B cell (primary cell): ENCODE results near the gene HHLA2. TPM values are rescaled to one million over a fixed set of nuclear protein-coding genes. Genes with fewer than 3 reads are reported as not detected.
"Not testable (repeated sequence)": the region's sequence is repeated elsewhere in the genome, so short reads cannot be mapped to it uniquely, and the experiment has no call there.

Experiments used
- ATAC-seq: fragments of 200-7000 bp; cut with Tn5 transposase; one replicate; pipeline ENCODE4 v1.10.0; 2021; ENCODE audit warnings: low read depth, mild to moderate bottlenecking, moderate number of reproducible peaks, moderate library complexity
- CTCF ChIA-PET: fragments of 350-600 bp; sonication (Branson Sonifier 250); formaldehyde crosslinking; loops from one replicate; lab custom pipeline; 2021; ENCODE audit warnings: antibody characterized with exemption, inconsistent platforms; lab: Charles Lee
- POLR2A ChIA-PET: fragments of 350-600 bp; sonication (Branson Sonifier 250); formaldehyde crosslinking; loops from one replicate; lab custom pipeline; 2021; ENCODE audit warnings: antibody characterized with exemption; lab: Charles Lee
- DNase-seq: peaks from one replicate; pipeline ENCODE4 v3.0.0; 2013
- H2AFZ ChIP-seq: 2 replicates; pipeline ENCODE4 v1.6.1; 2012; ENCODE audit warnings: mild to moderate bottlenecking, low read depth, low read length; ENCODE audit not compliant: insufficient read depth, poor library complexity, severe bottlenecking
- H3K27ac ChIP-seq, 2 donors: 1 replicate in 1 of 2; 2 replicates in 1 of 2; pipeline ENCODE4 v1.5.1; 2012 to 2013; ENCODE audit warnings: low read length in 2 of 2, mild to moderate bottlenecking in 2 of 2, moderate library complexity in 1 of 2
- H3K27me3 ChIP-seq, 4 experiments: fragments of 200-600 bp in 1 of 4; sonication (generic) in 1 of 4; replicated peaks in 1 of 4; 1 replicate in 2 of 4; 2 replicates in 2 of 4; pipeline versions ENCODE4 v1.6.1 to v1.7.0; 2013 to 2016; ENCODE audit warnings: low read length in 3 of 4, mild to moderate bottlenecking in 2 of 4, mixed read lengths in 1 of 4, moderate library complexity in 1 of 4; ENCODE audit not compliant: insufficient read depth in 4 of 4, control insufficient read depth in 3 of 4; ENCODE audit errors: control extremely low read depth in 1 of 4
- H3K36me3 ChIP-seq, 2 experiments: replicated peaks in 1 of 2; 1 replicate in 1 of 2; 2 replicates in 1 of 2; pipeline versions ENCODE4 v1.6.1 to v1.7.1; 2013; ENCODE audit warnings: low read length in 1 of 2; ENCODE audit not compliant: insufficient read depth in 2 of 2, control insufficient read depth in 1 of 2; ENCODE audit errors: control extremely low read depth in 1 of 2, extremely low read depth in 1 of 2
- H3K4me1 ChIP-seq, 2 donors: fragments of 200-600 bp in 1 of 2; sonication (generic) in 1 of 2; 1 replicate in 1 of 2; 2 replicates in 1 of 2; pipeline versions ENCODE4 v1.5.1 to v1.6.1; 2013 to 2017; ENCODE audit warnings: low read length in 2 of 2; ENCODE audit not compliant: control insufficient read depth in 2 of 2, insufficient read depth in 2 of 2
- H3K4me2 ChIP-seq: replicated peaks from 2 replicates; pipeline ENCODE3; 2012; ENCODE audit warnings: mild to moderate bottlenecking, low read depth, low read length; ENCODE audit not compliant: poor library complexity, severe bottlenecking
- H3K4me3 ChIP-seq, 5 experiments: fragments of 200-600 bp in 1 of 5; sonication (generic) in 1 of 5; 1 replicate in 3 of 5; 2 replicates in 2 of 5; pipeline versions ENCODE4 v1.5.1 to v1.7.0; 2011 to 2016; ENCODE audit warnings: low read length in 4 of 5, mild to moderate bottlenecking in 4 of 5, low read depth in 2 of 5, control low read depth in 1 of 5, moderate library complexity in 1 of 5; ENCODE audit not compliant: insufficient read depth in 1 of 5; ENCODE audit errors: control extremely low read depth in 1 of 5, extremely low read depth in 1 of 5
- H3K79me2 ChIP-seq: fragments of 200-600 bp; sonication (generic); one replicate; pipeline ENCODE4 v1.6.0; 2016; ENCODE audit warnings: low read length; ENCODE audit not compliant: control insufficient read depth, insufficient read depth
- H3K9ac ChIP-seq: fragments of 200-600 bp; sonication (generic); 2 replicates; pipeline ENCODE4 v1.6.1; 2017; ENCODE audit warnings: mild to moderate bottlenecking, low read length, moderate library complexity
- H3K9me3 ChIP-seq, 3 donors: one replicate each; pipeline versions ENCODE4 v1.6.1 to v1.7.1; 2013; ENCODE audit warnings: low read length in 2 of 3; ENCODE audit not compliant: control insufficient read depth in 2 of 3, insufficient read depth in 1 of 3; ENCODE audit errors: control extremely low read depth in 1 of 3
- H4K20me1 ChIP-seq: 2 replicates; pipeline ENCODE4 v1.6.0; 2012; ENCODE audit warnings: mild to moderate bottlenecking, low read length; ENCODE audit not compliant: insufficient read depth, control insufficient read depth, poor library complexity, severe bottlenecking
- H3K27ac Mint-ChIP-seq: one replicate; pipeline ENCODE4 v1.8.0; 2021; ENCODE audit warnings: mixed read lengths
- H3K27me3 Mint-ChIP-seq: one replicate; pipeline ENCODE4 v1.8.0; 2021; ENCODE audit warnings: mixed read lengths
- H3K4me1 Mint-ChIP-seq: one replicate; pipeline ENCODE4 v1.8.0; 2021; ENCODE audit warnings: mixed read lengths
- H3K4me3 Mint-ChIP-seq: one replicate; pipeline ENCODE4 v1.8.0; 2021; ENCODE audit warnings: mixed read lengths
- H3K9me3 Mint-ChIP-seq: one replicate; pipeline ENCODE4 v1.8.0; 2022; ENCODE audit warnings: mixed read lengths; ENCODE audit not compliant: insufficient read depth
- EZH2 ChIP-seq: IDR thresholded peaks from 2 replicates; pipeline ENCODE4 v1.6.1; 2012; ENCODE audit warnings: borderline replicate concordance, low read depth, mild to moderate bottlenecking, moderate library complexity, low read length; ENCODE audit not compliant: insufficient read depth, poor library complexity, severe bottlenecking
- WGBS: methylation state at CpG from one replicate; pipeline ENCODE4 v1.1.5; 2013; ENCODE audit warnings: missing lambda C conversion rate; ENCODE audit not compliant: insufficient coverage; 5-methylcytosine and 5-hydroxymethylcytosine counted together
- intact Hi-C: fragments of 100-400 bp; cut with micrococcal nuclease; formaldehyde crosslinking; loops from one replicate; pipeline ENCODE4 v1.10.0; 2022
- polyA plus RNA-seq: library from polyadenylated mRNA; depleted of rRNA; stranded (reverse); fragments of >200 nt; gene quantifications from 2 replicates; pipeline ENCODE4 v1.2.3, GENCODE V29; 2012
- total RNA-seq, 2 donors: library from RNA; stranded (reverse); fragments of 120-200 nt in 1 of 2; gene quantifications; 1 replicate in 1 of 2; 2 replicates in 1 of 2; pipeline versions ENCODE4 v1.2.3 to v1.2.4, GENCODE V29; 2013 to 2022
- TF ChIP-seq, protein P1 (sequence below): fragments of 200-600 bp; IDR thresholded peaks from one replicate; pipeline ENCODE4 v1.8.0; 2022; ENCODE audit warnings: antibody characterized with exemption, mild to moderate bottlenecking

HHLA2 gene
- total and polyA plus RNA-seq, 2 donors (not counting 1 experiment from before 2014, with no cell fraction given) = 0.84 TPM

DNA sequence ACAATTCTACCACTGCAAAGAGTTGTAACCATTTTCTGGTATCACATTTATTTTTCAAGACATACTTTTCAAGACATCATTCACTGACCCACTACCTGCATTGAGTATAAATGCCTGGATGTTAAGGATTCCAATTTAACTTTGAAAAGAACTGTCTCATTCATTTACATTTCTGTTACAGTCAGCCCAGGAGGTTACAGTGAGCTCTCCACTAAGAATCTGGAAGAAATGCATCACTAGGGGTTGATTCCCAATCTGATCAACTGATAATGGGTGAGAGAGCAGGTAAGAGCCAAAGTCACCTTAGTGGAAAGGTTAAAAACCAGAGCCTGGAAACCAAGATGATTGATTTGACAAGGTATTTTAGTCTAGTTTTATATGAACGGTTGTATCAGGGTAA lies 81.0 kb downstream of the HHLA2 start:
- no peak overlapping the region for H3K27ac Mint-ChIP-seq
- no peak for ATAC-seq
- no peak overlapping the region for H3K4me2 ChIP-seq
- H3K4me1 Mint-ChIP-seq = no peaks in the 10 kb centered on the region
- H3K4me1 ChIP-seq = no peaks in the 10 kb centered on the region
- no peaks in the 10 kb centered on the region for H4K20me1 ChIP-seq
- no peaks in the 10 kb centered on the region for H3K27me3 Mint-ChIP-seq
- no peak overlapping the region for H3K4me3 ChIP-seq
- no peaks in the 10 kb centered on the region for H3K79me2 ChIP-seq
- DNase-seq = no peak
- POLR2A ChIA-PET = no interaction called here
- 80% methylated on average over 1 of the region's 1 CpG for WGBS
- H3K4me3 Mint-ChIP-seq = no peak overlapping the region
- no peaks in the 10 kb centered on the region for H3K27me3 ChIP-seq
- H3K9ac ChIP-seq = no peak overlapping the region
- TF ChIP-seq, protein P1, sequence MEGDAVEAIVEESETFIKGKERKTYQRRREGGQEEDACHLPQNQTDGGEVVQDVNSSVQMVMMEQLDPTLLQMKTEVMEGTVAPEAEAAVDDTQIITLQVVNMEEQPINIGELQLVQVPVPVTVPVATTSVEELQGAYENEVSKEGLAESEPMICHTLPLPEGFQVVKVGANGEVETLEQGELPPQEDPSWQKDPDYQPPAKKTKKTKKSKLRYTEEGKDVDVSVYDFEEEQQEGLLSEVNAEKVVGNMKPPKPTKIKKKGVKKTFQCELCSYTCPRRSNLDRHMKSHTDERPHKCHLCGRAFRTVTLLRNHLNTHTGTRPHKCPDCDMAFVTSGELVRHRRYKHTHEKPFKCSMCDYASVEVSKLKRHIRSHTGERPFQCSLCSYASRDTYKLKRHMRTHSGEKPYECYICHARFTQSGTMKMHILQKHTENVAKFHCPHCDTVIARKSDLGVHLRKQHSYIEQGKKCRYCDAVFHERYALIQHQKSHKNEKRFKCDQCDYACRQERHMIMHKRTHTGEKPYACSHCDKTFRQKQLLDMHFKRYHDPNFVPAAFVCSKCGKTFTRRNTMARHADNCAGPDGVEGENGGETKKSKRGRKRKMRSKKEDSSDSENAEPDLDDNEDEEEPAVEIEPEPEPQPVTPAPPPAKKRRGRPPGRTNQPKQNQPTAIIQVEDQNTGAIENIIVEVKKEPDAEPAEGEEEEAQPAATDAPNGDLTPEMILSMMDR = no peak
- no peak for TF ChIP-seq EZH2
- intact Hi-C loops = no loop called here
- H3K36me3 ChIP-seq = no peaks in the 10 kb centered on the region
- no peak overlapping the region for H3K27ac ChIP-seq
- peaks cover 0 to 1% (median 0%) of the 10 kb centered on the region in 3 donors for H3K9me3 ChIP-seq
- no peak overlapping the region for H2AFZ ChIP-seq
- peaks cover 2% of the 10 kb centered on the region for H3K9me3 Mint-ChIP-seq
- CTCF ChIA-PET = no interaction called here

DNA sequence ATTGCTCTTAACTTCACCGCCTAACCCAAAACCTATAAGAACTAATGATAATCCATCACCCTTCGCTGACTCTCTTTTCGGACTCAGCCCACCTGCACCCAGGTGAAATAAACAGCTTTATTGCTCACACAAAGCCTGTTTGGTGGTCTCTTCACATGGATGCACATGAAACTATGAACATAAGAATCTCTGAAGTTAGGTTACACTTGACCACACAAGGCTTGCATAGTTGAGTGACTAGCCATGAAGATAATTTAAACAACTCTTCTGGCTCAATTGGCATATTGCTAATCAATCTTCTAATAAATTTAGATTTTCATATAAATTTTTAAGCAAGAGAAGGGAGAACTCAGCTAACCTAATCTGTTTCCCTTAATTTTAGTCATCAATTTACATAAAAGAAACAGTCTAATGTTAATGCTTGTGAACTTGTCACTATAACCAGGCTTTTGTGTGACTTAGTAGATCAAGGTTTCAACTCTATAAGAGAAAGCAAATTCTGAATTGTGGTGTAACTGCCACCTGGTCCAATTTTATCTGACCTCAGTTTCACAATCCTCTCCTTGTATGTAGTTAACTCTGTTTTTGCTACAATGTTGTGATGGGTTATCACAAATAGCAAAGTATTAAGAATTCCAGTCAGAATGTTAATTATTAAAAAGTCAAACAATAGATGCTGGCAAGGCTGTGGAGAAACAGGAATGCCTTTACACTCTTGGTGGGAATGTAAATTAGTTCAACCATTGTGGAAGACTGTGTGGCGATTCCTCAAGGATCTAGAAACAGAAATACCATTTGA lies 82.0 kb downstream of the HHLA2 start:
- intact Hi-C loops = no loop called here
- TF ChIP-seq, protein P1 = no peak
- no peak for TF ChIP-seq EZH2

DNA sequence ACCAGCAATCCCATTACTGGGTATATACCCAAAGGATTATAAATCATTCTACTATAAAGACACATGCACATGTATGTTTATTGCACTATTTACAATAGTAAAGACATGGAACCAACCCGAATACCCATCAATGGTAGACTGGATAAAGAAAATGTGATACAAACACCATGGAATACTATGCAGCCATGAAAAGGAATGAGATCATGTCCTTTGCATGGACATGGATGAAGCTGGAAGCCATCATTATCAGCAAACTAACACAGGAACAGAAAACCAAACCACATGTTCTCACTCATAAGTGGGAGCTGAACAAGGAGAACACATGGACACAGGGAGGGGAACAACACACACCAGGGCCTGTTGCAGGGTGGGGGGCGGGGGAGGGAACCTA lies 82.6 kb downstream of the HHLA2 start:
- H3K27me3 Mint-ChIP-seq, H3K27me3 ChIP-seq, H3K9me3 Mint-ChIP-seq, H3K79me2 ChIP-seq, ATAC-seq, H4K20me1 ChIP-seq, CTCF ChIA-PET, H3K4me3 Mint-ChIP-seq, H3K4me1 ChIP-seq, intact Hi-C loops, H3K4me1 Mint-ChIP-seq, H3K4me3 ChIP-seq, H3K4me2 ChIP-seq, H3K9ac ChIP-seq, H3K36me3 ChIP-seq, H2AFZ ChIP-seq, POLR2A ChIA-PET, H3K9me3 ChIP-seq, DNase-seq, H3K27ac ChIP-seq: not testable (repeated sequence)
- WGBS = no CpG with 5 or more reads among the region's 2 CpGs
- H3K27ac Mint-ChIP-seq = peak overlapping the region; percentile 47

More for the DNA sequence above, 82.0 kb downstream of the HHLA2 start:
- Histone ChIP-seq H4K20me1 (no peaks in the 10 kb centered on the region), H3K4me3 (no peak overlapping the region), H3K9me3 (peaks cover 0 to 4% (median 0%) of the 10 kb centered on the region in 3 donors), H3K27ac (no peak overlapping the region), H3K79me2 (no peaks in the 10 kb centered on the region), H3K36me3 (no peaks in the 10 kb centered on the region), H3K9ac (no peak overlapping the region), H3K4me1 (no peaks in the 10 kb centered on the region), H2AFZ (no peak overlapping the region), H3K4me2 (no peak overlapping the region), H3K27me3 (no peaks in the 10 kb centered on the region)
- ATAC-seq (no peak), DNase-seq (no peak)
- 28% methylated on average over 3 of the region's 4 CpGs for whole genome bisulfite sequencing
- Mint-ChIP-seq H3K27ac (no peak overlapping the region), H3K4me3 (no peak overlapping the region), H3K4me1 (no peaks in the 10 kb centered on the region), H3K9me3 (peaks cover 2% of the 10 kb centered on the region), H3K27me3 (no peaks in the 10 kb centered on the region)
- ChIA-PET CTCF (no interaction called here), POLR2A (no interaction called here)
